ENCODE measurements around the gene TPX2.

The TPX2 gene

GRCh38 chr20:31788578-31788977 lies 49.5 kb downstream of the TPX2 start:
- TF ChIP-seq CTCF (IDR thresholded peaks at IDR 0.05; ENCODE audit: borderline replicate concordance, insufficient read depth, low read depth, low read length): no peak
- H3K4me3 ChIP-seq (ENCODE audit: low read depth, low read length): no peak overlapping the region

- no peak for TF ChIP-seq CTCF (IDR thresholded peaks at IDR 0.05; ENCODE audit: borderline replicate concordance, insufficient read depth, low read depth, low read length)
- no peak overlapping the region for H3K4me3 ChIP-seq (ENCODE audit: low read depth, low read length)
These were observed 51.3 kb downstream of the TPX2 start for GRCh38 chr20:31790401-31790800.

DNA sequence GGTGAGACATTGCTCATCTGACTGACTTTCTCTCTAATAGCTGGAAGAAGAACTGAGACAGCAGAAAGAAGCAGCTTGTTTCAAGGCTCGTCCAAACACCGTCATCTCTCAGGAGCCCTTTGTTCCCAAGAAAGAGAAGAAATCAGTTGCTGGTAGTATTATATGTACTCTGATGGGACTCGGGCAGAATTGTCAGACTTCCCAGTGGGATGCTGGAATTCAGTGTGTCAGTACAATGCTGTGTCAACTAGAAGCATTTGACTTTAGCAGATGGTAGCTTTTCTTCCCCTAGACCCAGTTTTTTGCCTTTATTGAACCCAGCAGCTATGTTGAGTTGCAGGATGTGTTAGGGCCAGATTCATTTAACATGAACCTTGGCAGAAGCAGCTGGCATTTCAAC lies 58.3 kb downstream of the TPX2 start:
- H3K4me3 ChIP-seq (ENCODE audit: low read depth, low read length): no peak overlapping the region
- TF ChIP-seq CTCF (IDR thresholded peaks at IDR 0.05; ENCODE audit: borderline replicate concordance, insufficient read depth, low read depth, low read length): no peak

DNA sequence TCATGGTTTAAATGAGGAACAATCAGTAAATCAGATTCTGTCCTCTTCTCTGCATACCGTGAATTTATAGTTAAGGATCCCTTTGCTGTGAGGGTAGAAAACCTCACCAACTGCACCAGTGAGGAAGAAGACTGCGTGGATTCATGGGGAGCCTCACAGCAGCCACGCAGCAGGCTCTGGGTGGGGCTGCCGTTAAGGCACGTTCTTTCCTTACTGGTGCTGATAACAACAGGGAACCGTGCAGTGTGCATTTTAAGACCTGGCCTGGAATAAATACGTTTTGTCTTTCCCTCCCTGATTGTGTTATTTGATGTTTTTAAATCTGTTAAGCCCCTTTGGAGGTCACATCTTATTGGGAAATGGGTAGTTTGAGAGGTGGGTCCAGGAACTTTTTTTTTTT lies 62.4 kb downstream of the TPX2 start:
- TF ChIP-seq CTCF (IDR thresholded peaks at IDR 0.05; ENCODE audit: borderline replicate concordance, insufficient read depth, low read depth, low read length): no peak
- H3K4me3 ChIP-seq (ENCODE audit: low read depth, low read length): no peak overlapping the region

- H3K4me3 ChIP-seq (ENCODE audit: low read depth, low read length): no peak overlapping the region
- TF ChIP-seq CTCF (IDR thresholded peaks at IDR 0.05; ENCODE audit: borderline replicate concordance, insufficient read depth, low read depth, low read length): no peak
These were observed 64.6 kb downstream of the TPX2 start for GRCh38 chr20:31803552-31804291.

GRCh38 chr20:31806564-31807355 lies 67.7 kb downstream of the TPX2 start:
- no peak for TF ChIP-seq CTCF (IDR thresholded peaks at IDR 0.05; ENCODE audit: borderline replicate concordance, insufficient read depth, low read depth, low read length)
- H3K4me3 ChIP-seq (ENCODE audit: low read depth, low read length): no peak overlapping the region

- no peak overlapping the region for H3K4me3 ChIP-seq (ENCODE audit: low read depth, low read length)
- no peak for TF ChIP-seq CTCF (IDR thresholded peaks at IDR 0.05; ENCODE audit: borderline replicate concordance, insufficient read depth, low read depth, low read length)
These were observed 69.4 kb downstream of the TPX2 start for GRCh38 chr20:31808481-31808880.
